Tibial nerve (tissue), 3 donors: ENCODE results near the gene RPL3.

Experiments used
- POLR2A ChIP-seq, 2 donors: fragments of 450-650 bp; IDR thresholded peaks; one replicate each; pipeline ENCODE4 v1.6.1; 2017; ENCODE audit warnings: antibody characterized with exemption in 2 of 2, mild to moderate bottlenecking in 2 of 2, moderate library complexity in 2 of 2
- TF ChIP-seq, protein P1 (sequence below), 5 experiments: fragments of 200-600 bp in 3 of 5; fragments of 450-650 bp in 2 of 5; sonication (generic) in 3 of 5; IDR thresholded peaks; one replicate each; pipeline ENCODE4 v1.5.1; 2016 to 2019; ENCODE audit warnings: antibody characterized with exemption in 5 of 5, mild to moderate bottlenecking in 3 of 5, moderate library complexity in 2 of 5

DNA sequence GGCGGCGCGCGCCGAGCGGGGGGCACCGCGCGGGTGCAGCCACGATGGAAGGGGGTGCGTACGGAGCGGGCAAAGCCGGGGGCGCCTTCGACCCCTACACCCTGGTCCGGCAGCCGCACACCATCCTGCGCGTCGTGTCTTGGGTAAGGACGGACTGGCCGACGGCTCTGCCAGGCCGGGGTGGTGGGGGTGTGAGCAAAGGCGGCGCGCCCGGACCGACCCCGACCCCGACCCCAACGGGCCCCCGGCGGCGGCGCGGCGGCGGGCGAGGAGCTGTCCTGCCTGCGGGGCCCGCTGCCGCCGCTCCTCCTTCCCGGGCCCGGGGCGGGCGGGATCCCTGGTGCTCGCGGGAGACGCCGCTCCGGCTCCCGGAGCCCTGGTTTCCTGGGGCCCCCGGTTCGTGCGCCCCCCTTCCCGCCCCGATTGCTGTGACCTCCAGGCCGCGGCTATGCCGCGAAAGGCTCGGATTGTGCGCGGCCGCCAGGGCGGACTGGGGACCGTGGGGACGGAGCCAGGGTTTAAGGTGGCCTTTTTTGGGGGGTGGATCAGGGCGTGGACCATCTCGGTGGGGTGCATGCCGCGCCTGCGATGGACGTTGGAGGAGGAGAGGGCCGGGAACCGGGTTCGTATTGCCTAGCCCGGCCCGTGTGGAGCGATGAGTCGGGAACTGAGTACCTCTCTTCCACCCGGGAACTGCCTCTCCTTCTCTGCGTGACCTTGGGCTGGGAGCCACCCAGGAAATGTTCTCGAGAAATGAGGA, 30.7 kb upstream of the RPL3 start, which contains the start of gene SYNGR1:
- TF ChIP-seq POLR2A (IDR thresholded peaks at IDR 0.05) = peak in 1 of 2 donors; percentile 40
- TF ChIP-seq, protein P1, sequence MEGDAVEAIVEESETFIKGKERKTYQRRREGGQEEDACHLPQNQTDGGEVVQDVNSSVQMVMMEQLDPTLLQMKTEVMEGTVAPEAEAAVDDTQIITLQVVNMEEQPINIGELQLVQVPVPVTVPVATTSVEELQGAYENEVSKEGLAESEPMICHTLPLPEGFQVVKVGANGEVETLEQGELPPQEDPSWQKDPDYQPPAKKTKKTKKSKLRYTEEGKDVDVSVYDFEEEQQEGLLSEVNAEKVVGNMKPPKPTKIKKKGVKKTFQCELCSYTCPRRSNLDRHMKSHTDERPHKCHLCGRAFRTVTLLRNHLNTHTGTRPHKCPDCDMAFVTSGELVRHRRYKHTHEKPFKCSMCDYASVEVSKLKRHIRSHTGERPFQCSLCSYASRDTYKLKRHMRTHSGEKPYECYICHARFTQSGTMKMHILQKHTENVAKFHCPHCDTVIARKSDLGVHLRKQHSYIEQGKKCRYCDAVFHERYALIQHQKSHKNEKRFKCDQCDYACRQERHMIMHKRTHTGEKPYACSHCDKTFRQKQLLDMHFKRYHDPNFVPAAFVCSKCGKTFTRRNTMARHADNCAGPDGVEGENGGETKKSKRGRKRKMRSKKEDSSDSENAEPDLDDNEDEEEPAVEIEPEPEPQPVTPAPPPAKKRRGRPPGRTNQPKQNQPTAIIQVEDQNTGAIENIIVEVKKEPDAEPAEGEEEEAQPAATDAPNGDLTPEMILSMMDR (IDR thresholded peaks at IDR 0.05) = no peak
